Right hindlimb (tissue), 1 donor: ENCODE results near the gene MPLKIP.
"Not testable (repeated sequence)": the region's sequence is repeated elsewhere in the genome, so short reads cannot be mapped to it uniquely, and the experiment has no call there.

Experiments
- DNase-seq: peaks from one replicate; pipeline ENCODE4 v3.0.0-alpha.2; 2018

The MPLKIP gene

GRCh38 chr7:40122940-40123254 lies 11.5 kb downstream of the MPLKIP start:
- DNase-seq: no peak

GRCh38 chr7:40122100-40122939 lies 12.1 kb downstream of the MPLKIP start:
- not testable (repeated sequence) for DNase-seq

GRCh38 chr7:40120020-40120419 lies 14.4 kb downstream of the MPLKIP start:
- DNase-seq: no peak

GRCh38 chr7:40118201-40118600 lies 16.2 kb downstream of the MPLKIP start:
- not testable (repeated sequence) for DNase-seq

- not testable (repeated sequence) for DNase-seq
These were observed 17.2 kb downstream of the MPLKIP start for GRCh38 chr7:40117199-40117598.

- no peak for DNase-seq
These were observed 18.5 kb downstream of the MPLKIP start for GRCh38 chr7:40115936-40116335.

GRCh38 chr7:40105879-40106473 lies 28.4 kb downstream of the MPLKIP start:
- DNase-seq: no peak

- no peak for DNase-seq
These were observed 31.5 kb downstream of the MPLKIP start for GRCh38 chr7:40102897-40103296.

GRCh38 chr7:40101201-40101600 lies 33.2 kb downstream of the MPLKIP start:
- DNase-seq: no peak

- DNase-seq: no peak
These were observed 34.6 kb downstream of the MPLKIP start for GRCh38 chr7:40099837-40100236.

GRCh38 chr7:40098810-40099209 lies 35.6 kb downstream of the MPLKIP start:
- no peak for DNase-seq

GRCh38 chr7:40097728-40098127 lies 36.7 kb downstream of the MPLKIP start:
- no peak for DNase-seq

GRCh38 chr7:40095695-40096327 lies 38.6 kb downstream of the MPLKIP start:
- no peak for DNase-seq

- no peak for DNase-seq
These were observed 39.2 kb downstream of the MPLKIP start for GRCh38 chr7:40095230-40095629.

- no peak for DNase-seq
These were observed 40.6 kb downstream of the MPLKIP start for GRCh38 chr7:40093631-40094350.

GRCh38 chr7:40092182-40092581 lies 42.2 kb downstream of the MPLKIP start:
- DNase-seq: no peak

- no peak for DNase-seq
These were observed 56.6 kb downstream of the MPLKIP start for GRCh38 chr7:40077849-40078248.
